ENCODE results near the gene SLC2A2.

GRCh38 chr3:171055336-171056178 lies 29.0 kb upstream of the SLC2A2 start:
- no peak for TF ChIP-seq CTCF (IDR thresholded peaks at IDR 0.05)
- TF ChIP-seq POLR2A (IDR thresholded peaks at IDR 0.05) = no peak
